ENCODE data around the gene ADARB1. TPM values are rescaled to one million over a fixed set of nuclear protein-coding genes. Genes with fewer than 3 reads are reported as not detected.

The ADARB1 gene
- polyA plus RNA-seq, 1 of the 3 experiments (the other 2 are of a cell fraction) = 7.8 TPM

DNA sequence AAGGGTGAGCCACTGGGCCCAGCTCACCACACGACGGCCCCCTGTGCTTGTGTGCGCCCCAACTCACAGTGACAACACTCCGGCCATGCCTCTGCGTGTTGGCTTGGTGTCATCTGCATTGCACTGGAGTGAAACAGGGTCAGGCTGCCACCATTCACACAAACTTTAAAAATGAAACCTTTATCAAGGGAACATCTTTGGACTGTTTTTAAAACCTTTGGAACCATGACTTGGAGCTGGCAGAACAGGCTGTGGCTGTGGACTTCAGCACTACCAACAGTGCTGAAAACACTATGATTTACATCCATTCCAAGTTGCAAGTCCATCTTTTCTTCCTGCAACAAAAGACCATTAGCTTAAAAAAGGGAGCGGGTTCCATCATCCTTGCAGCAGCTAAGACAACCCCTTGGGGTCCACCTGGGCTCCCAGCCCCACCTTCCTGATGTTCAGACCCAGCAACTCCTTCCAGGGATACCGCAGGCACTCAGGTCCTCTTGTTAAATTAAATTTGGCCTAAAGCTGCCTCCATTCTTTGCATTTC lies 187.7 kb downstream of the ADARB1 start:
- no peak overlapping the region for H3K27ac ChIP-seq (ENCODE audit: low read depth in 2 of 2, low read length in 1 of 2)
- no peaks in the 10 kb centered on the region for H3K9me2 ChIP-seq
- H3K9ac ChIP-seq = no peak overlapping the region
- H3K4me3 ChIP-seq (ENCODE audit: low read depth in 2 of 2, low read length in 1 of 2) = no peak overlapping the region
- H3K9me3 ChIP-seq = no peaks in the 10 kb centered on the region
- no peaks in the 10 kb centered on the region for H3K79me2 ChIP-seq (ENCODE audit: insufficient read depth)
- WGBS (ENCODE audit: low lambda C conversion rate) = 95% methylated on average over 7 of the region's 7 CpGs
- H2AFZ ChIP-seq (ENCODE audit: low read depth) = no peak overlapping the region
- H3K4me2 ChIP-seq = no peak overlapping the region
- peaks cover 3% of the 10 kb centered on the region for H3F3A ChIP-seq (replicated peaks; ENCODE audit: insufficient read depth)
- H4K20me1 ChIP-seq (ENCODE audit: insufficient read depth) = 0 out of 2 replicates have a peak, but pooled peaks cover 12% of the 10 kb centered on the region
- H3K27me3 ChIP-seq (ENCODE audit: insufficient read depth) = no peaks in the 10 kb centered on the region
- peaks cover 0 to 23% of the 10 kb centered on the region in 2 experiments; a peak in 1 of 4 replicates for H3K4me1 ChIP-seq (ENCODE audit: control insufficient read depth in 1 of 2, insufficient read depth in 2 of 2, low read depth in 1 of 2, low read length in 1 of 2)
- peak; percentile 16 for DNase-seq
- ChIA-PET POLR2A (interaction anchor here (0.6 kb wide), 1 partner anchor 113 kb away, joined by 4 read pairs; no protein-coding TSS in a partner anchor), CTCF (interaction anchor here (0.8 to 2.2 kb wide), 3 partner anchors 47 to 124 kb away, joined by 3 to 11 read pairs (median 4); no protein-coding TSS in a partner anchor)
- H3K36me3 ChIP-seq (replicated peaks in 1 of 2; ENCODE audit: control insufficient read depth in 1 of 2, insufficient read depth in 2 of 2, low read length in 1 of 2) = peaks cover 0 to 41% of the 10 kb centered on the region in 2 experiments
- TF ChIP-seq JUND (IDR thresholded peaks at IDR 0.05) = no peak
- TF ChIP-seq, protein P1, sequence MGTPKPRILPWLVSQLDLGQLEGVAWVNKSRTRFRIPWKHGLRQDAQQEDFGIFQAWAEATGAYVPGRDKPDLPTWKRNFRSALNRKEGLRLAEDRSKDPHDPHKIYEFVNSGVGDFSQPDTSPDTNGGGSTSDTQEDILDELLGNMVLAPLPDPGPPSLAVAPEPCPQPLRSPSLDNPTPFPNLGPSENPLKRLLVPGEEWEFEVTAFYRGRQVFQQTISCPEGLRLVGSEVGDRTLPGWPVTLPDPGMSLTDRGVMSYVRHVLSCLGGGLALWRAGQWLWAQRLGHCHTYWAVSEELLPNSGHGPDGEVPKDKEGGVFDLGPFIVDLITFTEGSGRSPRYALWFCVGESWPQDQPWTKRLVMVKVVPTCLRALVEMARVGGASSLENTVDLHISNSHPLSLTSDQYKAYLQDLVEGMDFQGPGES (IDR thresholded peaks at IDR 0.05; ENCODE audit: low read depth, low read length) = no peak
- TF ChIP-seq, protein P2, sequence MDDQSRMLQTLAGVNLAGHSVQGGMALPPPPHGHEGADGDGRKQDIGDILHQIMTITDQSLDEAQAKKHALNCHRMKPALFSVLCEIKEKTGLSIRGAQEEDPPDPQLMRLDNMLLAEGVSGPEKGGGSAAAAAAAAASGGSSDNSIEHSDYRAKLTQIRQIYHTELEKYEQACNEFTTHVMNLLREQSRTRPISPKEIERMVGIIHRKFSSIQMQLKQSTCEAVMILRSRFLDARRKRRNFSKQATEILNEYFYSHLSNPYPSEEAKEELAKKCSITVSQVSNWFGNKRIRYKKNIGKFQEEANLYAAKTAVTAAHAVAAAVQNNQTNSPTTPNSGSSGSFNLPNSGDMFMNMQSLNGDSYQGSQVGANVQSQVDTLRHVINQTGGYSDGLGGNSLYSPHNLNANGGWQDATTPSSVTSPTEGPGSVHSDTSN (IDR thresholded peaks at IDR 0.05) = no peak
- no peak for TF ChIP-seq RFX5 (IDR thresholded peaks at IDR 0.05; ENCODE audit: low read length)
- TF ChIP-seq, protein P3, sequence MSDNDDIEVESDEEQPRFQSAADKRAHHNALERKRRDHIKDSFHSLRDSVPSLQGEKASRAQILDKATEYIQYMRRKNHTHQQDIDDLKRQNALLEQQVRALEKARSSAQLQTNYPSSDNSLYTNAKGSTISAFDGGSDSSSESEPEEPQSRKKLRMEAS (IDR thresholded peaks at IDR 0.05; ENCODE audit: low read depth) = no peak
- no peak for TF ChIP-seq GATA2 (CRISPR knock-in tag; IDR thresholded peaks at IDR 0.05)
- no peak for TF ChIP-seq FOXM1 (IDR thresholded peaks at IDR 0.05; ENCODE audit: low read depth)
- TF ChIP-seq, protein P4, sequence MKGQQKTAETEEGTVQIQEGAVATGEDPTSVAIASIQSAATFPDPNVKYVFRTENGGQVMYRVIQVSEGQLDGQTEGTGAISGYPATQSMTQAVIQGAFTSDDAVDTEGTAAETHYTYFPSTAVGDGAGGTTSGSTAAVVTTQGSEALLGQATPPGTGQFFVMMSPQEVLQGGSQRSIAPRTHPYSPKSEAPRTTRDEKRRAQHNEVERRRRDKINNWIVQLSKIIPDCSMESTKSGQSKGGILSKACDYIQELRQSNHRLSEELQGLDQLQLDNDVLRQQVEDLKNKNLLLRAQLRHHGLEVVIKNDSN (IDR thresholded peaks at IDR 0.05; ENCODE audit: borderline replicate concordance, low read depth) = no peak
- TF ChIP-seq POLR2AphosphoS5 (IDR thresholded peaks at IDR 0.05; ENCODE audit: low read depth, low read length) = no peak
- TF ChIP-seq, protein P5, sequence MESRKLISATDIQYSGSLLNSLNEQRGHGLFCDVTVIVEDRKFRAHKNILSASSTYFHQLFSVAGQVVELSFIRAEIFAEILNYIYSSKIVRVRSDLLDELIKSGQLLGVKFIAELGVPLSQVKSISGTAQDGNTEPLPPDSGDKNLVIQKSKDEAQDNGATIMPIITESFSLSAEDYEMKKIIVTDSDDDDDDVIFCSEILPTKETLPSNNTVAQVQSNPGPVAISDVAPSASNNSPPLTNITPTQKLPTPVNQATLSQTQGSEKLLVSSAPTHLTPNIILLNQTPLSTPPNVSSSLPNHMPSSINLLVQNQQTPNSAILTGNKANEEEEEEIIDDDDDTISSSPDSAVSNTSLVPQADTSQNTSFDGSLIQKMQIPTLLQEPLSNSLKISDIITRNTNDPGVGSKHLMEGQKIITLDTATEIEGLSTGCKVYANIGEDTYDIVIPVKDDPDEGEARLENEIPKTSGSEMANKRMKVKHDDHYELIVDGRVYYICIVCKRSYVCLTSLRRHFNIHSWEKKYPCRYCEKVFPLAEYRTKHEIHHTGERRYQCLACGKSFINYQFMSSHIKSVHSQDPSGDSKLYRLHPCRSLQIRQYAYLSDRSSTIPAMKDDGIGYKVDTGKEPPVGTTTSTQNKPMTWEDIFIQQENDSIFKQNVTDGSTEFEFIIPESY (IDR thresholded peaks at IDR 0.05; ENCODE audit: borderline replicate concordance, low read depth) = no peak
- TF ChIP-seq RAD21 (IDR thresholded peaks at IDR 0.05; ENCODE audit: low read length) = no peak
- no peak for TF ChIP-seq MEF2A (IDR thresholded peaks at IDR 0.05; ENCODE audit: borderline replicate concordance, low read depth)
- no peak for TF ChIP-seq NRF1 (IDR thresholded peaks at IDR 0.05; ENCODE audit: low read depth, low read length)
